K562 (cell line): ENCODE results near the gene SDHAF3. TPM values are rescaled to one million over a fixed set of nuclear protein-coding genes. Genes with fewer than 3 reads are reported as not detected.

Experiments
- CC2D1A ChIP-seq: fragments of 450-650 bp; IDR thresholded peaks from 2 replicates; pipeline ENCODE4 v1.6.1; 2017; ENCODE audit warnings: mild to moderate bottlenecking
- CREM ChIP-seq: IDR thresholded peaks from 2 replicates; pipeline ENCODE4 v1.6.1; 2014; ENCODE audit warnings: antibody characterized with exemption, low read depth
- ELF2 ChIP-seq: fragments of 250-450 bp; sonication (Bioruptor Pico); IDR thresholded peaks from 2 replicates; pipeline ENCODE4 v1.5.0; 2021; ENCODE audit warnings: mild to moderate bottlenecking
- MAZ ChIP-seq, 2 experiments: fragments of 450-650 bp in 1 of 2; sonication (generic) in 1 of 2; formaldehyde crosslinking; IDR thresholded peaks in 1 of 2; conservative IDR thresholded peaks in 1 of 2; 2 replicates each; pipeline versions ENCODE4 v1.4.0 to v1.5.0; 2020; ENCODE audit warnings: mild to moderate bottlenecking in 1 of 2, missing genetic modification reagents in 1 of 2
- NCOA4 ChIP-seq: fragments of 450-650 bp; IDR thresholded peaks from 2 replicates; pipeline ENCODE4 v1.6.1; 2018; ENCODE audit warnings: mild to moderate bottlenecking; ENCODE audit not compliant: partially characterized antibody
- NR1H2 ChIP-seq: sonication (generic); formaldehyde crosslinking; IDR thresholded peaks from 2 replicates; pipeline ENCODE4 v1.4.0; 2020; ENCODE audit warnings: mild to moderate bottlenecking, missing genetic modification reagents
- RAD21 ChIP-seq, 2 experiments: fragments of 250-450 bp in 1 of 2; fragments of 450-650 bp in 1 of 2; sonication (Bioruptor Pico) in 1 of 2; formaldehyde crosslinking in 1 of 2; IDR thresholded peaks in 1 of 2; conservative IDR thresholded peaks in 1 of 2; 2 replicates each; pipeline versions ENCODE4 v1.4.0 to v1.8.0; 2020 to 2022; ENCODE audit warnings: mild to moderate bottlenecking in 2 of 2, moderate library complexity in 1 of 2
- RBM15 ChIP-seq: fragments of 200-400 bp; formaldehyde crosslinking; IDR thresholded peaks from 2 replicates; pipeline ENCODE4 v1.6.1; 2018; ENCODE audit warnings: mild to moderate bottlenecking, low read length, moderate library complexity; ENCODE audit not compliant: insufficient read depth
- RCOR1 ChIP-seq, 2 experiments: IDR thresholded peaks; 2 replicates each; pipeline ENCODE4 v1.6.1; 2012; ENCODE audit warnings: low read depth in 2 of 2, low read length in 2 of 2, borderline replicate concordance in 1 of 2, improper control_type of control experiment in 1 of 2
- REST ChIP-seq, 2 experiments: fragments of 450-650 bp; formaldehyde crosslinking in 1 of 2; IDR thresholded peaks; 2 replicates each; pipeline versions ENCODE4 v1.4.0 to v1.6.1; 2014 to 2020; ENCODE audit warnings: mild to moderate bottlenecking in 2 of 2, borderline replicate concordance in 1 of 2, low read depth in 1 of 2
- SAFB ChIP-seq: fragments of 200-400 bp; formaldehyde crosslinking; IDR thresholded peaks from 2 replicates; pipeline ENCODE4 v1.6.1; 2017; ENCODE audit warnings: low read depth, low read length, borderline replicate concordance
- SMC3 ChIP-seq: conservative IDR thresholded peaks from 2 replicates; pipeline ENCODE4 v1.6.1; 2011; ENCODE audit warnings: low read depth, low read length, improper control_type of control experiment; ENCODE audit not compliant: insufficient read depth
- USF2 ChIP-seq: sonication (generic); formaldehyde crosslinking; IDR thresholded peaks from 2 replicates; pipeline ENCODE4 v1.5.0; 2020; ENCODE audit warnings: missing genetic modification reagents
- ZNF512 ChIP-seq: IDR thresholded peaks from 2 replicates; pipeline ENCODE4 v1.6.1; 2016; ENCODE audit warnings: missing genetic modification characterization, missing compliant biosample characterization
- polyA plus RNA-seq, 8 experiments: library from polyadenylated mRNA; depleted of rRNA in 4 of 8; stranded (reverse) in 5 of 8; unstranded in 3 of 8; fragments of >200 nt; fragmentation: Nextera tagmentation in 2 of 8; fragmentation: Illumina TruSeq in 1 of 8; extraction: Ambion mirVana in 2 of 8; extraction: Trizol in 1 of 8; gene quantifications; 2 replicates each; pipeline versions ENCODE4 v1.2.1 to v1.2.3, GENCODE V29; 2011 to 2014; ENCODE audit warnings: inconsistent platforms in 1 of 8, missing spikeins in 1 of 8
- total RNA-seq, 7 experiments: library from RNA; depleted of rRNA in 6 of 7; stranded (reverse); fragments of >200 nt in 6 of 7; fragmentation: Illumina TruSeq in 2 of 7; extraction: Trizol in 2 of 7; gene quantifications; 2 replicates each; pipeline versions ENCODE4 v1.2.1 to v1.2.3, GENCODE V29; 2011 to 2021; ENCODE audit warnings: low replicate concordance in 1 of 7

The SDHAF3 gene
- total and polyA plus RNA-seq, 9 of the 15 experiments (the other 6 are each of a cell fraction or from before 2014, with no cell fraction given) = 51.5 to 403 (median 145) TPM

- TF ChIP-seq REST (IDR thresholded peaks at IDR 0.05; ENCODE audit: borderline replicate concordance) (peak; percentile 70), REST (CRISPR knock-in tag; IDR thresholded peaks at IDR 0.05; ENCODE audit: low read depth) (no peak), RAD21 (CRISPR knock-in tag; conservative IDR thresholded peaks at IDR 0.05 in 1 of 2, IDR thresholded peaks at IDR 0.05 in 1 of 2) (peak; percentile 62 to 65), SMC3 (peak; percentile 68), RBM15 (no peak), NCOA4 (no peak), RCOR1 (IDR thresholded peaks at IDR 0.05; ENCODE audit: borderline replicate concordance in 1 of 2, low read depth in 2 of 2, low read length in 2 of 2) (peak in 1 of 2 experiments; percentile 65; a peak in 1 of 4 replicates), SAFB (no peak), CREM (0 out of 2 replicates have a peak, but pooled peaks have one; percentile 25), NR1H2 (CRISPR knock-in tag) (no peak), ZNF512 (tag) (no peak), USF2 (CRISPR knock-in tag) (no peak), CC2D1A (peak; percentile 54; the same call in 1 of the 2 replicates), ELF2 (CRISPR knock-in tag) (no peak), MAZ (CRISPR knock-in tag; conservative IDR thresholded peaks at IDR 0.05 in 1 of 2, IDR thresholded peaks at IDR 0.05 in 1 of 2) (peak in 1 of 2 experiments; percentile 63; a peak in 2 of 4 replicates)
Observed at GRCh38 chr7:97179454-97180104, 62.1 kb downstream of the SDHAF3 start (continued).
